Cardiac septum (tissue), 1 donor: ENCODE measurements around the gene PSMC3. TPM values are rescaled to one million over a fixed set of nuclear protein-coding genes. Genes with fewer than 3 reads are reported as not detected.

Source experiments
- DNase-seq: peaks from one replicate; pipeline ENCODE4 v3.0.0-alpha.2; 2020; ENCODE audit warnings: low spot score
- intact Hi-C: fragments of 100-400 bp; cut with DNase I; formaldehyde crosslinking; loops from one replicate; pipeline ENCODE4 v1.14.0; 2022
- total RNA-seq: library from RNA; stranded (reverse); fragmentation: NEBNext Ultra II Directional; extraction: Animal tissue kit (Norgen Biotek cat#: 25700); gene quantifications from one replicate; pipeline ENCODE4 v1.2.1, GENCODE V29; 2021
- donor health status: DM: no; HTN: no; CAD: no.

The PSMC3 gene
- total RNA-seq, 1 donor from 2014 or later = 132 TPM

DNA sequence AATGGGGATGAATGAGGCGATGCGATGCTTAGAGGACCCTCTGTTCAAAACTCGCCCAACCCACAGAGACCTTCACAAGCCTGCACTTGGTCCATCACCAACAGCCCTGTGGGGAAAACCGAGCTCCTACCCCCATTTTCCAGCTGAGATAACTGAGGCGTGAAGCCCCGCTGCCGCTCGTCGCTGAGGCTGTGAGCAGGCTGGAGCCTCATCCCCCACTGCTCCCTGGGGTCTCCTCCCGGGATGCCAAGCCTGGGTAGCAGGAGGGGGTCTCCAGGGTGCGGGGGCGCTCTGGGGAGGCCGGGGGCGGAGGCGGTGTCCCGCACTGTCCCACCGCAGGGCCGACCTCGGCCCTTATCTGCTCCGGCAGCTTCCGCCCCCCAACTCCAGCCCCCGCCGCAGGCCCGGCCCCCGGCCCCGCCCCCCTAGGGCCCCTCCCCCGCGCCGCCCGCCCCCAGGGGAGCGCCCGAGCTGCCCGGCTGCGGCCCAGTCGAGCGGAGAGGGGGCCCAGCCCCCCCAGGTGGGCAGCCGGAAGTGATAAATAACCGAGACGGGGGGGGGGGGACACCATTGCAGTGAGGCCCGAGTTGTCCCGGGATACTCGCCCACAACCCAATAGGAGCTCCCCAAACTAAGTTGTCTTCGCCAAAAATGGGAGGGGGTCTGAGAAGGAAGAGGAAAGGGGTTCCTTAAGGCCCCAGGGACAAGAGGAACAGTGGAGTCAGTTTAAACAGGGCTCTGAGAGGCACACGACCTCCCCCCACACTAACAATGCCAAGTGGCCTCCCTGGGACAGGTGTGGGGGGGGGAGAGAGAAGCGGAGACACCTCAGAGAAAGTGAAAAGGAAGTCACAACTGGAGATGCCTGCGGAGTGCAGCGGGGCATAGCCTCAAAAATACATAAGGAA lies 26.1 kb downstream of the PSMC3 start:
- no peak for DNase-seq
- intact Hi-C loops = loop anchor here (2.0 kb wide), 1 partner anchor 25 kb away; no protein-coding TSS in a partner anchor

DNA sequence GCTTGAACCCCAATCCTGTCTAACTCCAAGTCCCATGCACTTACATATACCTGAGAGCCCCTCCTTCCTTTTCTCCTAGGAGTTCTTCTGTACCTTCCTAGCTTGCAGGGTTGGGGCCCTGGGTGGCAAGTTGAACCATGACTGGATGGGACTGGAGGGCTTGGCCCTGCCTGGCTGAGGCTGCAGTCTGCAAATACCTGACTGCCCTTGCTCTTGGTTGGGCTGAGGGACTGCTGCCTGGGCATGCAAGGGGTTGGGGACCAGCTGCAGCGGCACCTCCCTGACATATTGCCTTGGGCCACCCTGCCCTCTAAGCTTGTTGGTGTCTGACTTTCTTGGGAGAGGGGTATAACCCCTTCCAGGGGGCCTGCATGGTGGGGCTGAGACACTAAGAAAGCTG lies 27.7 kb downstream of the PSMC3 start:
- DNase-seq = no peak
- intact Hi-C loops = no loop called here

DNA sequence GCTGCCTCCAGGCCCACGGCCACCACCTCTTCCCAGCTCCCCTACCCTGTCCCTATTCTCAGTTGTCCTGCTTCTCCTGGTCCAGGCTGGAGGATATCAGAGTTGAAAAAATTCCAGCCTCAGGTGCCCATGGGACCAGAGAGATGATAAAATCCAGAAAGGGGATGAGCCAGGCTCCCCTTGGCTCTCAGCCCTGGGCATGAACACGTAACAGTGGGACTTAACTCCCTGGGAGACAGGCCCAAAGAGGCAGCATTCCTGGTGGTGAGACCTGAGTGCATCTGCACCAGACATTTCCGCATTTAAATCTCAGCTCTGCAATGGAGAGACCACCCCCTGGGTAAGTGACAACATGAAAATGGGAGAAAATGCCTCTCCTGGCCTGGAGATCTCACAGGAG lies 28.2 kb downstream of the PSMC3 start:
- DNase-seq = no peak
- intact Hi-C loops = no loop called here

DNA sequence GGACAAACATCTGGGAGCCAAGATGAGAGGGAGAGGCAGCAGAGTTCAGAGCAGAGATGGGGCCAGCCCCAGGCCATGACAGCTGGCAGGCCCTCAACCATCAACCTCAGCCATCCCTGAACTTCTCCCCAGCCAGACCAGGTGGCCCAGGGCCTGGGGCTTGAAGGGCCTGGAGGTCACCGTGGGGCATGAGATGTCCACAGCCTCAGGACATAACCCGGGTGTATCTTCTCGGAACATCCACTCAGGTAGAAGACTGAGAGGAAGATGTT lies 30.3 kb downstream of the PSMC3 start:
- DNase-seq = no peak
- intact Hi-C loops = no loop called here

DNA sequence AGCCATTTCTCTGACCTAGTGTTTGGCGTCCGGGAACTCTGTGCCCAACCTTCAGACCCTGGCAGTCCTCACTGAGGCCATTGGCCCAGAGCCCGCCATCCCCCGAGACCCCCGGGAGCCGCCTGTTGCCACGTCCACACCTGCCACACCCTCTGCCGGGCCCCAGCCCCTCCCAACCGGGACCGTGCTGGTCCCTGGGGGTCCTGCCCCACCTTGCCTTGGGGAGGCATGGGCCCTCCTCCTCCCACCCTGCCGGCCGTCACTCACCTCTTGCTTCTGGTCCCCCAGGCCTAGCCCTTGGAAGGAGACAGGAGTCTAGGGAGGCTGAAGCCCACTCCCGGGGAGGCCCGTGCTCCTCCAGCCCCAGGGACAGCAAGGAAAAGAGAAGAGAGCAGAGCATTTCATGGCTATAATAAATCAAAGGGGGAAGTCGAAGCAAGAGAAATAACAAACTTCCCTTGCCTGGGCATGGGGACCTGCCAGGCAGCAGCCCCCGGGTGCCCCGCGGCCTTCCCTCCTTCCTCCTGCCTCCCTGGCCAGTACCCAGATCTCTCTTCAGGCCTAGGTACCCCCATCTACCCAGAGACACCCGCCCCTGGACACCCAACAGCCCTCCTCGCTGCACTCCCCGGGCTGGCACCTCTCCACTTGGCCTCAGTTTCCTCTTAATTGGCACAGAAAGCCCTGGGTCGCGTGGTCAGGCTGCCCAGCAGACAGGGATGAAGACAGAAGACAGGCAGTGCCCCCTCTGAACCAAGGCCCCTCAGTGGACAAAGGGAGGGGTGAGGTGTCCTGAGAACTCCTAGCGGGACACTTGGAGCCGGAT lies 30.8 kb downstream of the PSMC3 start:
- DNase-seq = no peak
- intact Hi-C loops = no loop called here

DNA sequence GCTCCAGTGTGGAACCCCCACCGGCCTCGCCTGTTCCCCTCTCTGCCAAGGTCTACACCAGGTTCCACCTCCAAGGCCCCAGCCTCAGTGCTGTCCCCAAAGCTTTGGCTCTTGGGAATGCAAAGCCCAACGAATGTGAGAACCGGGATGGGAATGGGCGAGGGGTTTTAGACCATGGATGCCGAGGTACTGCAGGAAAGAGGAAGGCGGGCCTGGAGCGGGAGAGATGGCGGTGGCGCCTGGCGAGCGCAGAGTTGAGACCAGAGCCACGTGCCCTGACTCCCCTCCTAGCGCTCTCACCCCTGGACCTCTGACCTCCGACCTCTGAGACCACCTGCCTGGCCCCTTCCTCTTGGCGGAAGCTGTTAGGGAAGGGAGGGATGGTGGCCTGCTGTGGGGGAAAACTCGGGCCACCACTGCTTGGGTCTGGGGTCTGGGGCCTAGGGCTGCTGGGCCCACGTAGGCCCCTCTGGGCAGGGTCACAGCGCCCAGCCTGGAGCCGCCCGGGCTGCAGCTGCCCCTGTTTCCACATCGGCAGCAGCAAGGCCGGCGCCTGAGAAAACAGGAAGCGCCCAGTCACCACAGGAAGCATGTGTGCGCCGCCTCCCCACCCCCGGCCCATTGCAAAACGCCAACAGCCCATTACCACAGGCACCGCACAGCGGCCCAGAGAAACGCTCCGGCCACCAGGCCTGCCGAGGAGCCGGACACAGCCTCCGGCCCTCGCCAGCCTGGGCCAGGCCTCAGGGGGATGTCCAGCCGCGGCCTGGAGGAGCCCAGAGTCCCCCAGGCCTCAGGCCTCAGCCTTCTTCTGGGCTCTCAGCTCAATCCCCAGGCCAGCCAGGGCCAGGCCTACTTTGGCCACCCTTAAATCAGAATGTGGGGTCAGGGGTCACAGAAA lies 31.7 kb downstream of the PSMC3 start:
- peak; percentile 88 for DNase-seq
- intact Hi-C loops = no loop called here

DNA sequence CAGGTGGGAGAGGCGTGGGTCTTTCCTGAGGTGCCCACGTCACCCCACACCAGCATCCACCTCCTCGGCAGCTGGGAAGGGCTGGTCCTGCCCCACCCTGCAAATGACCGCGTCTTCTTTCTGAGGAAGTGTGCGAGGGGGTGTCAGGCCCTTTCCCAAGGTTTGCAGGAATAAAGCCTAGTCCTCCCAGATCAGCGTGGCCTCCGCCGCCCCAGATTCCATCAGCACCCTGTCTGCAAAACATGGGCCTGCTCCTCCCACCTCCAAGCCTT lies 32.3 kb downstream of the PSMC3 start:
- peak; percentile 92 for DNase-seq
- intact Hi-C loops = no loop called here

DNA sequence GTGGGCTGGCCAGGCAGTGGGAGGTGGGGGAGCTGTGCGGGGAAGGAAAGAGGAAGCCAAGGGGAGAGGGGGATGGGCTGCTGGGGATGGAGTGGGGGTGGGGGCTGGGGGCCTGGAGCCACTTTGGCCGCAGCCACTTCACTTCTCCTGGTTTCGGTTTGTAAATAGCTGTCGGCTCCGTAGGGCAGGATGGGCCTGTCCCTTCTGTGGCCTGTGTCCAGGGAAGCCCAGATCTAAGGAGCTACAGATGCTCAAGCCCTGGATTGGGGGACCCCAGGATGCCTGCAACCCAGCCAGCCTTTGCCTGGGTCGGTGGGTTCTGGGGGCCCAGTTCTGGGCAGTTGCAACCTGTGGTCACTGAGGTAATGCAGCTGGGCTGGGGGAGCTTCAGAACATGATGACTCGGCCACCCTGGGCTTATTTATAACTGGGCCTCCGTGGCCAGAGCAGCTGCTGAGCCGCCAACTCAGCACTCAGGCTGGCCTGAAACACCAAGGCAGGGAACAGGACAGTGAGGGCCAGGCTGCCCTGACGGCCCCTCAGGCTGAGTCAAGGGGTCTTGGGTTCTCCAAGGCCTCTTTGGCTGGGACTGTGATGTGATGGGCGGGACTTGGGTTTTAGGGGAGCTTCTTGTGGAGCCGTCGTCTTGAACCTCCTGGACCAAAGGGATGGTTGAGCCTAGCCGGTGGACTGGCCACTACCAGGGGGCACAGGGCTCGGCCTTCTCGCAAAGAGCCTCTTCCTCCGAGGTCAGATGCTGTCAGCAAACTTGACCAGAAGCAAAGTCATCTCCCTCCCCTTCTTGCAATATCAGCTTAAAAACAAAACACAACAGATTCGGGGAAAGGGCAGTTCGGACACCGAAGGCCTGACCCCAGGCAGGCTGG lies 32.8 kb downstream of the PSMC3 start:
- intact Hi-C loops = no loop called here
- peak; percentile 83 for DNase-seq

DNA sequence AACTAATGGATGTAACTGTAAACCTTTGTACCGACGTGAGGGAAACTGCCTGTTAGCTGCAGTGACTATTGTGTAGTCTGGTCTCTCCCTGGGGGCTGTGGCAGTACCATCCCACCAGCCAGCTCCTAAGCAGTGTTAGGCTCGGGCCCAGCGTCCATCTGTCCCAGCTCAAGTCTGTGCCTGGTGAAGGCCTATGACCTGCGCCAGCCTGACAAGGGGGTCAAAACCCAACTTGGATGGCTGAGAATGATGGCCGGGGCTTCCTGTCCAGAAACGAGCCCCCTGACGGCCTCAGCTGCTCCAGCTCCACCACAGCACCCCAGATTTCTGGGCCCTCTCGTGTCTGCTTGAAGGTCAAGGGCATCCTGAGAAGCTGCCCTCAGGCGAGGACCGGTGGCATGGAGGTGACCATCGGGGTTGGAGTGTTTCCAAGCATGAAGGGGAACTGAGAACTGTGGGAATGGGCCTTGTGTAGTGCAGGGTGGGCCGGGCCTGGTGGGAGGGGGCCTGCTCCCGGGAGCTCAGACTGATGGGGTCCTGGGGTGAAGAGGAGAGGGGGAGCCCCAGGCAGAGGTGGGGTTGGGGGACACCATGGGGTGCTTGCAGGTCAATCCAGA lies 33.6 kb downstream of the PSMC3 start:
- intact Hi-C loops = no loop called here
- no peak for DNase-seq

DNA sequence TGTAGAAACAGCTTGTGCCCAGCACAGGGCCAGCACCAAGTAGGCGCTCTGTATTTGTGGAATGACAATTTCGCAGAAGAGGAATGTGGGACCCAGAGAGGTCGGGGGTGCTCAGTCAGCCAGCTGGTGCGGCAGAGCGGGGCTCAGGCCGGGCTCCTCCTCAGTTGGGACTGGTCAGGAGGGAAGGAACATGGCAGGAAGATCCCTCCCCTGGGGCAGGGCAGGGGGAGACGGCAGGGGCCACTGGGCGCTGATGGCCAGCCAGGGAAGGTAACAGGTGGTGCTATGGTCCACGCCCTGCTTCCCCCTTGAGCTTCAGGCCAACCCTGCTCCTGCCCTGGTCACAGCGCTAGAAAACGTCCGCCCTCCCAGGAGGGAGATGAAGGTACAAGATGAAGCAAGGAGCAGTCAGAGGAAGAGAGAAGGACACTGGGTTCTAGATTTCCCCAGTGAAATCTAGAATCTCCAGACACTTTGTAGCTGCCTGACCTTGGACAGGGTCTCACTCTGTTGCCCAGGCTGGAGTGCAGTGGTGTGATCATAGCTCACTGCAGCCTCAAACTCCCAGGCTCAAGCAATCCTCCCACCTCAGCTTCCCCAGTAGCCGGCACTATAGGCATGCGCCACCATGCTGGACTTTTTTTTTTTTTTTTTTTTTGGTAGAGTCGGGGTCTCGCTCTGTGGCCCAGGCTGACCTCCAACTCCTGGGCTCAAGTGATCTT lies 34.4 kb downstream of the PSMC3 start:
- intact Hi-C loops = no loop called here

DNA sequence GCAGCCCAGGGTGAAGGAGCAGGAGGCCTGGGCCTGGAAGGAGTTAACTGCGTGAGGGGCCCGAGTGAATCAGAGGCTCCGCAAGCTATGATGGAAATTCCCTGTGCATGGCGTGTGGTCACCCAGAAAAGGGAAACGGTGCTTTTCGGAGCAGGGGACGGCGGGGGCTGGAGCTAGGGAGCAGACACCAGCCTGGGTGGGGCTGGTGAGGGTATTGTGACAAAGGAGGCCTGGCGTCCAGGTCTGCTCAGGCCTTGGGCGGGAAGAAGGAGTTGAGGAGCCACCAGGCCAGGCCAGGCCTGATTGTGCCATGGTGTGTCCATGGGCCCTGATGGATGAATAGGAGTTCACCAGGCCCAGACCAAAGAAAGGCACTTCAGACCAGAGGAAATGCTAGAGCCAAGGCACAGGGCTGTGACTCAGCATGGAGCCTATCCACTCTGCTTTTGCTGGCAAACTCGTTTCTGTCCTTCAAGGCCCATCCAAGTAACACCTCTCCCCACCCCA lies 35.1 kb downstream of the PSMC3 start:
- intact Hi-C loops = no loop called here
- peak; percentile 85 for DNase-seq

More for the DNA sequence above, 34.4 kb downstream of the PSMC3 start:
- peak; percentile 56 for DNase-seq

DNA sequence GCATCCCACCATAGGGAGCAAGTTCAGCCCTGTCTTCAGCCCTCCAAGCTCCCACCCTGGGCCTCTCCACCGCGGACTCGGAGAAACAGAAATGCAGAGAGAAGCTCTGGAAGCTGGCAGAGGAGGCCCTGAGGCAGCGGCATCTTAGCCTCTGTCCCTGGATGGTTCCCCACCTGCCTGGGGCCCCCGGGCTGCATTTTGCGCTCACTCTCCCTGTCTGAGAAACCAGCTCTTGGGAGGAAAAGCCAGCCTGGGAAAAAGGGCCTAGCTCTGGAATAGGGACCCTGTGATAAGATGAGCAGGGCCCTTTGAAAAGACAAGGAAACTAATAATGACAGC lies 35.8 kb downstream of the PSMC3 start:
- intact Hi-C loops = no loop called here
- no peak for DNase-seq

DNA sequence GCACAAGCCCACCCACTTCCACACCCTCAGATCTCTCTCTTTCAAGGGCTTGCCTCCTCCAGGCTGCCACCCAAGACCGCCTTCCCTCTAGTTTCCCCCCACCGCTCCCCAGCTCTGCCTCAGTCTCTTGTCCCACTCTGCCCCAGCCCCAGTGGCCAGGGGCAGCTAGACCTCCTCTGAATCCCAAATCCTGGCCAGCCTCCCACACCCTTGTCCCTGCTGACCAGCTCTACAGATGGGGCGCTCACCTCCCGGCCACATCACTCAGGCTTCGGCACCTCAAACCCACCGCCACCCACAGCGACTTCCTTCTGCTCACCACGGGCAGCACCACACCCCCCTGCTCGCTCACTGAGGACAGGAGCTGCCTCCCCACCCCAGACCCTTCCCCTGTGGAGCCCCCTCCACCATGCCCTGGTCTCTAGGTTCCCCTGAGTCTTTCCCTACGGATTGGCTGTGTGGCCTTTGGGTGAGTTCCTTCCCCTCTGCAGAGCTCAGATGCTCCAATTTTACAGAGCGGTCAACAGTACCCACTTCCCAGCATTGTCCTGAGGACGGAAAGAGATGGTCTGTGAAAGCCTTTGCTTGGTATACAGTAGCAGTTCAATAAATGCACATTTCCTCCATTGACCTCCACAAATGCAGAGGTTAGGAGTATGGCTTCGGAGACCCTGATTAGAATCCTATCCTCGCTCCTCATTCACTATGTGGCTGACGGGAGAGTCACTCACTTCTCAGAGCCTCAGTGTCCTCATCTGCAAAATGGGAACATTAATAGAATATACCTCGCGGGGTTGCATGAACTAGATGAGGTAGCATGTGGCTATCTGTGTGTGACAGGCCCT lies 36.4 kb downstream of the PSMC3 start:
- no peak for DNase-seq
- intact Hi-C loops = no loop called here

DNA sequence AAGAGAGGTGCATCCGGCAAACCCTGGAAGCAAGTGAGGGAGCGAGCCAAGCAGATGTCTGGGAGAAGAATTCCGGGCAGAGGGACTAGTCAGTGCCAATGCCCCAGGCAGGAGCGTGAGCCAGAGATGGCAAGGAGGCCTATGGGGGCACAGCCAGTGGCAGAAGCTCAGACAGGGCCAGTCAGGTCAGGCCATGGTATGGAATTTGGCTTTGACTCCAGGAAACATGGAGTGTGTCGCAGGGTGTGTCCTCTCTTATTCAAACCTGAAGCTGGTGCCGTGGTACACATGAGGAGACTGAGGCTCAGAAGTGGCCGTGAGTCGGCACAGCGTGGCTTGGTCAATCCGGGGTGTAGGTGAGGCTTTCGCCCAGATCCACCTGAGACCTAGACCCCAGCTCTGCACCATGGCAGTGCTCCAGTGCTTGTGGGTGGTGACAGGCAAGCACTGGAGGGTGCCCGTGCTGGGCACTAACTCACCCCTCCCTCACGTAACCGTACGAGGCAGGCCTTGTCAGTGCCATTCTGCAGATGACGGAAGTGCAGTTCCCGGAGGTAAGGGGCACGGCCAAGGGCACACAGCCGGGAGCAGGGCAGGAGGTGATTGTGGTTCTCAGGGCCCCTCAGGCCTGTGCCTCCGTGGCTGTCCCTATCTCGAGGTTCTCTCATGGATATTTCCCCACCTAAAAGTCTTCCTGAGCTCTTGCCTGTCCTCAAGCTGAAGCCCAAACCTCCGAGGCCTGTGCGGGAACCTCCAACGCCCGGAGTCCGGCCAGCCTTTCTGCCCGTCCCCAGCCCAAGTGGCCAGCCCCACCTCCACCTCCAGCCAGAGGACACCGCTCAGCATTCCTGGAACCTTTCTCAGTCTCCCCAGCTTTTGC lies 37.3 kb downstream of the PSMC3 start:
- peak; percentile 90 for DNase-seq
- intact Hi-C loops = no loop called here

DNA sequence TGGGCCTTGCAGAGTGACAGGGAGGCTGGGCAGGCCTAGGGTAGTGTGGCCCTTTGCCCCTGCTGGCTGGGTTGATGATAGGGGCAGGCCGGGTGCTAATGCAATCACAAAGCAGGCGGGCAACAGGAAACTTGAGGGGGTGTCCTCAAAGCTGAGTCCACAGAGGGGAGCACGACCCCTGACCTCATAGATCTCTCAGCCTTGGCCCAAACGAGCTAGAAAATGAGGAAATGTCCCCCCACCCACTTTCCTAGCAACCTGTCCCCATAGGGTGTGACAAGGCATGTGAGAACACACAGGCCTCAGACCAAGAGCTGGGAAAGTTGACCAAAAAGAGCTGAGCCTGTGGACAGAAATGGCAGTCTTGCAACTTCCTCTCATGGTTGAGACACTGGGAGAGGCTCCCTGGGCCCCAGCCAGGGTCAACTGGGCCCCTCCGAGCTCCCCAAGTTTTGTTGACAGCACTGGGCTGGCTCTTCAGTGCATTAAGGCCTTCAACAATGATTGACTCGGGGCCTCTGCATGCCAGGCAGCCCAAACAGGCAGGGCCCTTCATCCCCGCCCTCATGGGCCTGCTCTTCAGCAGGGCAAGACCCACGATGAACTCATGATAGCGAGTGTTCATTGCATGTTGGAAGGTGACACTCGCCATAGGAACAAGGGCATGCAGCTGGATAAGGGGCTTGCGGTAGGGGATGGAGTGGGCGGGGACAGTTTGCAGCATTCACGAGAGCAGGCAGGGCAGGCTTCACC lies 38.1 kb downstream of the PSMC3 start:
- no peak for DNase-seq
- intact Hi-C loops = no loop called here

DNA sequence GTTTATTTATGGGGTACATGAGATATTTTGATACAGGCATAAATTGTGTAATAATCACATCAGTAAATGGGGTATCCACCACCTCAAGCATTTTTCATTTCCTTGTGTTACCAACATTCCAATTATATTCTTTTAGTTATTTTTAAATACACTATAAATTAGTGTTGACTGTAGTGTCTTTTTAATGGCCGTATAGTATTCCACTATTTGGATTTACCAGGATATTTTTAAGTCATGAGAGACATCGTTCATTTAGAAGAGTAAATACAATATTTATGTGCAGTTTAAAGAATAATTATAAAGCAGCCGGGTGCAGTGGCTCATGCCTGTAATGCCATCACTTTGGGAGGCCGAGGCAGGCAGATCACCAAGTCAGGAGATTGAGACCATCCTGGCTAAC lies 41.7 kb downstream of the PSMC3 start:
- intact Hi-C loops = no loop called here

More for the DNA sequence above, 41.7 kb downstream of the PSMC3 start:
- DNase-seq = no peak
